Heart left ventricle (tissue), 13 donors: Measurements from ENCODE around the gene TRPM7.

Experiments used
- POLR2A ChIP-seq, 2 donors: fragments of 450-650 bp; IDR thresholded peaks; one replicate each; pipeline ENCODE4 v1.6.1; 2017; ENCODE audit warnings: antibody characterized with exemption in 2 of 2, mild to moderate bottlenecking in 2 of 2, moderate library complexity in 2 of 2
- TF ChIP-seq, protein P1 (sequence below), 12 donors: fragments of 200-600 bp; sonication (generic) in 4 of 12; IDR thresholded peaks; one replicate each; pipeline versions ENCODE4 v1.5.0 to v1.8.0; 2018 to 2022; ENCODE audit warnings: antibody characterized with exemption in 12 of 12, mild to moderate bottlenecking in 5 of 12
- donor health status: ischemic (EF 13 %, LVEDD 7.1; RV severe dilation, severe dysfunction).
- donor health status: DM: no; HTN: yes; CAD: no.
- donor health status: DM: no; HTN: no; CAD: no.
- donor health status: ischemic (EF 25% LVEDD 6.9; RV normal size, moderate dysfunction).
- donor health status: ischemic (EF 25% LVEDD 5.7; RV mildly dilated, moderate dysfunction).
- donor health status: ischemic (EF 35%, LVEDD 5.7; RV mildly dilated, moderate dysfunction).
- donor health status: nonischemic (EF 11% LVEDD 7.7; RV severe dilation, severe dysfunction).
- donor health status: DM: yes; HTN: yes; CAD: no.
- donor health status: PGD.
- donor health status: ischemic (EF 29% LVEDD 5.4; RV normal size, mild dysfunction).
- donor health status: nonischemic (EF 23%, LVEDD 6.1; RV moderate dilation, normal function).

DNA sequence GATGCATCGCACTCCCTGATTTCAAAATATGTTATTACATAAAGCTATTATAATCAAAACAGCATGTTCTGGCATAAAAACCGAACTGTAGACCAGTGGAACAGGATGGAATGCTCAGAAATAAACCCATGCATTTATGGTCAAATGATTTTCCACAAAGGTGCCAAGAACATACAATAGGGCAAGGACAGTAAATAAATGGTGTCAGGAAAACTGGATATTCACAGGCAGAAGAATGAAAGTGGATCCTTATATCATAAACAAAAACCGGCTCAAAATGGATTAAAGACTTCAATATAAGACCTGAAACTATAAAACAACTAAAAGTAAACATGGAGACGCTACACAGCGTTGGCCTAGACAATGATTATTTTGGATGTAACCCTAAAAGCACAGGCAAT, 162.7 kb downstream of the TRPM7 start:
- TF ChIP-seq, protein P1, sequence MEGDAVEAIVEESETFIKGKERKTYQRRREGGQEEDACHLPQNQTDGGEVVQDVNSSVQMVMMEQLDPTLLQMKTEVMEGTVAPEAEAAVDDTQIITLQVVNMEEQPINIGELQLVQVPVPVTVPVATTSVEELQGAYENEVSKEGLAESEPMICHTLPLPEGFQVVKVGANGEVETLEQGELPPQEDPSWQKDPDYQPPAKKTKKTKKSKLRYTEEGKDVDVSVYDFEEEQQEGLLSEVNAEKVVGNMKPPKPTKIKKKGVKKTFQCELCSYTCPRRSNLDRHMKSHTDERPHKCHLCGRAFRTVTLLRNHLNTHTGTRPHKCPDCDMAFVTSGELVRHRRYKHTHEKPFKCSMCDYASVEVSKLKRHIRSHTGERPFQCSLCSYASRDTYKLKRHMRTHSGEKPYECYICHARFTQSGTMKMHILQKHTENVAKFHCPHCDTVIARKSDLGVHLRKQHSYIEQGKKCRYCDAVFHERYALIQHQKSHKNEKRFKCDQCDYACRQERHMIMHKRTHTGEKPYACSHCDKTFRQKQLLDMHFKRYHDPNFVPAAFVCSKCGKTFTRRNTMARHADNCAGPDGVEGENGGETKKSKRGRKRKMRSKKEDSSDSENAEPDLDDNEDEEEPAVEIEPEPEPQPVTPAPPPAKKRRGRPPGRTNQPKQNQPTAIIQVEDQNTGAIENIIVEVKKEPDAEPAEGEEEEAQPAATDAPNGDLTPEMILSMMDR (IDR thresholded peaks at IDR 0.05), result no peak
- no peak for TF ChIP-seq POLR2A (IDR thresholded peaks at IDR 0.05)
